C4-2B (cell line): ENCODE data around the gene METTL4.

Experiments
- CTCF ChIP-seq: fragments of 450-650 bp; conservative IDR thresholded peaks from 2 replicates; pipeline ENCODE4 v1.5.1; 2017; ENCODE audit warnings: mild to moderate bottlenecking
- ZFX ChIP-seq: fragments of 450-650 bp; IDR thresholded peaks from 2 replicates; pipeline ENCODE4 v1.6.1; 2017

GRCh38 chr18:2502394-2502793, 68.9 kb downstream of the METTL4 start:
- TF ChIP-seq CTCF = no peak
- TF ChIP-seq ZFX = no peak
